NCI-H187 treated with DMSO at 0.1 percent for 48 hours (cell line): Measurements from ENCODE around the gene FASTK.

Experiments used
- DNase-seq: peaks from one replicate; lab custom pipeline; 2025; lab: John Stamatoyannopoulos, UW

FASTK gene

DNA sequence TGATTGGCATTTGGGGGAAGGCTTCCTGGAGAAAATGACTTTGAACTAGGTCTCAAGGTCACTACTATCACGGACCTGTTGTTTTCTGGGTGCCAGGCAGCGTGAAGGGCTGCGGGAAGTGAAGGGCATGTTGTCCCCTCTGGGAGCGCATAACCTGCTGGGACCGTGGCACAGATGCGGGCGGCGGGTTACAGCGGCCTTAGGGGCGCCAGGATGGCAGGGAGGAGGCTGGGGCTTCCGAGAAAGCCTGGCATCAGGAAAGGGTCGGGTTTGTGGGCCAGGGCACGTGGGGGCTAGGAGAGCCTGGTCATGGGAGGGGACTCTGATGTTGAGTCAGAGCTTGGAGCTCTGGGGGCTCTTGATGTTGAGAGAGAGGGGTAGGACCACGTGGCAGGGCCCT lies 15.1 kb downstream of the FASTK start:
- no peak for DNase-seq

- no peak for DNase-seq
Observed at GRCh38 chr7:151064993-151065392, 15.6 kb downstream of the FASTK start.

DNA sequence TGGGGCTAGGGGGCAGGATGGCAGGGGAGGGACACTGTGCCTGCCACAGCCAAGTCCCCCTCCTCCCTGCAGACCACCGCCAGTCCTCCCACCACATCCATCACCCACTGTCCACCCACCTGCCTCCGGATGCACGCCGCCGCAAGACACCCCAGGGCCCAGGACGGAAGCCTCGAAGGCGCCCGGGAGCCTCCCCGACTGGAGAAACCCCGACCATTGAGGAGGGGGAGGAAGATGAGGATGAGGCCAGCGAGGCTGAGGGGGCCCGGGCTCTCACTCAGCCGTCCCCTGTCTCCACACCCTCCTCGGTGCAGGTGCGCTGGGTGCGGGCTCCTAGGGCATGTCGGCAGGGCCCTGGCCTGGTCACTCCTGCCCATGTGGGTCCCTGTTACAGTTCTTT lies 16.2 kb downstream of the FASTK start:
- no peak for DNase-seq

GRCh38 chr7:151063212-151063561 lies 17.4 kb downstream of the FASTK start:
- DNase-seq: no peak

- no peak for DNase-seq
Observed at GRCh38 chr7:151062399-151063211, 18.0 kb downstream of the FASTK start.

- DNase-seq: no peak
Observed at GRCh38 chr7:151062111-151062398, 18.6 kb downstream of the FASTK start.

DNA sequence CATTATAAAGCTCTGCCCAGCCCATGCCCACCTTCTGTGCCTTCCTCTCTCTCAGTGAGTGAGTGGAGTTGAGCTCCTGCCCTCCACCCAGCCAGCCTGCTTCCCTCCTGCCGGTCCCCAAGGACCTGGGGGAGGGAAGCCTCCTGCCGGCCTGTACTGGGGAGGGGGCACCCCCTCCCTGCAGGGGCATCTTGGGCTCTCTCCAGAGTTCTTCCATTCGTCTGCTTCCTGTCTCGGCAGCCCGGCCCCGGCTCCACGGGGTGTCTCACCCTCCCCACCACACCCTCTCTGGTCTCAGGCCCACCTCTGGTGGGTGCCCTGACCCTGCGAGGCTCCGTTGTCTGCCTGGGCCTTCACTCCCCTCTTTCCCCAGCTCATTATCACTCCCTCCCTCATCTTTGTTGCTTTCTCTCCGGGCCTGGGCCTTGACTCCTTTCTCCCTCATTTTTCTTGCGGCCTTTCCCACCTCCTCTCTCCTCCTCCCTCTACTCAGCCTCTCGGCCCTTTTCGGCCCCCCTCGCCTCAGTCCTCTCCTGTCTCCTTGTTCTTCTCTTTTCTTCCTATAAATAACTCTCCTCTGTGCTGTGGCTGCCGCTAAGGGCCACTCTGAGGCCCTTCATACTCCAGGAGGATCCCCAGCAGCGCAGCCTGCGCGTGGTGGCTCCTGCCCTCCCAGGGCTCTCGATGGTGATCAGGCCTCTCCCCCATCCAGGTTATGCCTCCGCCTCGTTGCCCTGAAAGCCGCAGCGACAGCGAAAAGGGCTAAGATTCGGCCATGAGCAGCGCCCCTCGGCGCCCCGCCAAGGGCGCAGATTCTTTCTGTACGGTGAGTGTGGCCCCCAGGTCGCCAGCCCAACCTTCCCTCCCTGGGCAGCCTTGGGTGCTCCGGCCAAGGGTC lies 19.1 kb downstream of the FASTK start:
- DNase-seq: peak; percentile 80

DNA sequence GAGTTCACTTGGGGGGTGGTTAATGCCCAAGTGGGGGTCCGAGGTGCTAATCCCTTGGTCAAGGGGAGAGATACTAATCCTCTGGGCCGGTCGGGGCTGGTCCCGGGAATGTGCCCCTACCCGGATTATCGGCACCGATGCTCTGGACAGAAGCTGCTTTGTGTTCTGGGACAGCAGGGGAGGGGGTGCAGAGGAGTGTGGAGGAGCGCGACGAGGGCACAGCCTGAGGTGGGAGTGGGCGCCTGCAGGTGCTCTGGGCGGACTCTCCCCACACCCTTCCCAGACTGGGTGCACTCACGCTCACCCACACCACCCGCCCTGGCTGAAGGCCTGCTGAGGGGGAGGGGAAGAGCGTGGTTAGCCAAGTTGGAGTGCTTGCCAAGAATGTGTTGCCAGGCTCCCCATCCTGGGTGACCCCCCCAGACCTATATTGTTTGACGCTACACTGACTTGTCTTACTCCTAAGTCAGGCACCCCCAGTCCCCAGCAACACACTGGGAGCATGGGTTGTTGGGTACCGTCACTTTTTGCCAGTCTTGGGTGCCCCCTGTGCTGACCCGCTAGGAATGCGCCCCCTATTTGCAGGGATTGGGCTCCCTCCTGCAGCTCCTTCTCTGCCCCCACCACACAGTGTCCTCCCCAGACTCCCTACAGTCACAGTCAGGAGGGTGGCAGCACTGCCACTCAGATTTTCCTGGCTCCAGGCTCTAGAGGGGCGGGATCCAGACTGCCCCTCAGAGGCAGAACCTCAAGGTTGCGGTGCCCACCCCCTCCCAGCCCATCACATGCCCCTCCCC lies 20.0 kb downstream of the FASTK start:
- no peak for DNase-seq

GRCh38 chr7:151060113-151060415 lies 20.5 kb downstream of the FASTK start:
- DNase-seq: no peak

DNA sequence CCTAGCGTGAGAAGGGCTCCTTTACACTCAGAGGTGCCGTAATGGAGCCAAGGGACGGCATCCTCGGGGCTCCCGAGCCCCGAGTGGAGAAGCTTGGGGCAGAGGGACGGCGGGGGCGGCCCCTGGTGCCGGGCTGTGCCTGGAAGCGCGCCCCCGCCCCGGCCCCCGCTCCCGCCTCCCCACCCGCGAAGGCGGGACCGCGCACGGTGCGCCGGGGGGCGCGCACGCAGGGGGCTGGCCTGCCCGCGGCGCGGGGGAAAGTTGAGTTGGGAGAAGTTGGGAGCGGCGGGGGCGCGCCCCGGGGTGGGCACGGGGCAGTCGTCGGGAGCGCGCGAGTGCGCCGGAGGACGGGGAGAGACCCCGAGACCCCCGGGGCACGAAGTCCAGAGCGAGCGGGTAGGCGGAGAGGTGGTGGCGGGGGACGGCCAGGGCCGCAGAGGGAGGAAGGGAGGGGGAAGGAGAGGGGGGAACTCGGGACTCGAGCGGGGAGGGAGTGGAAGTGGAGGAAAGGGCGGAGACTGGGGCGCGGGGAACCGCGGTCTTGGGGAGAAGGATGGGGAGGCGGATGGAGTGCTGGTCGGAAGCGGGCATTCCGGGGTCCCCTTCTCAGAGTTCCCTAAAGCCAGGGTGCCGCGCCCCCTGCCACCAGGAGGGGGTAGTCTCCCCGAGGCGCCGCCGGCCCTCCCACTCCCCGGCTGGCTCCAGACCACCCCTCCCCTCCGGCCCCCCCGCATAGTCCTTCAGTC lies 21.1 kb downstream of the FASTK start, which contains the start of gene SLC4A2:
SLC4A2 (plus strand) TSS at position 223 of the 746 bp plus-strand sequence. CDS start 2,399 bp downstream, outside the sequence.
- DNase-seq: no peak

GRCh38 chr7:151058781-151059366 lies 21.7 kb downstream of the FASTK start:
- DNase-seq: no peak

DNA sequence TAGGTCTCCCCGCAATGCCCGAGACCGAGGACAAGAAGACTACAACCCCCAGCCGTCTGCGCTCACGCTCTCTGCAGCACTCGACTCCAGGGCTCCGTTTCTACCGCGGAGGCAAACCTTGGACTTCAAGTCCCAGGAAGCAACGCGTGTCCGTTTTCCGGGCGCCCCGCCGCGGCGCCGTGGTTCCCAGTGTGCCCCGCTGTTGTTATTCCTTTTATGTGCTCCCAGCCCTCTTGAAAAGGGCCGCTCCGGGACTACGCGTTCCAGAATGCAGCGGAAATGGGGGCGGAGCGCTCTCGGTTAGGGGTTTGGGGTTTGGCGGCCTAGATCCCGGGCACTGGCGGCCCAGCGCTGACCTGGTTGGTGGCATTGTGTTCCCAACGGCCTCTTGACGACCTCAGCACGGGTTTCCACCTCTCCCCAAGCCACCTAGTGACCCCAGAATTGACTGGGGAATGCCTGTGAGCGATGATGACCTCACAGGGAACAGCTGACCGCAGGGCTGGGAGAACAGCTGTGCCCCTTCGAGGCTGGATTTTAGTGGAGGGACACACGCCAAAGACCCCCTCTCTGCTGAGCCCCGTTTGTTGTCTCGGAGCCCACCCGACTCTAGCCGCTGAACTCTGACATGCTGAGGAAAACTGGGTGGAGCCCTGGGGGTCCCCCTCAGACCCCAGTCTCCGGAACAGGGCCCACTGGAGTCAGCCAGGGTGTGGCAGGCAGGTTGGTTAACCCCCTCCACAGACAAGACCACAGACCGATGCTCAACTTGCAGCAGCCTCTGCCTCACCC lies 22.4 kb downstream of the FASTK start:
- peak; percentile 99 for DNase-seq

DNA sequence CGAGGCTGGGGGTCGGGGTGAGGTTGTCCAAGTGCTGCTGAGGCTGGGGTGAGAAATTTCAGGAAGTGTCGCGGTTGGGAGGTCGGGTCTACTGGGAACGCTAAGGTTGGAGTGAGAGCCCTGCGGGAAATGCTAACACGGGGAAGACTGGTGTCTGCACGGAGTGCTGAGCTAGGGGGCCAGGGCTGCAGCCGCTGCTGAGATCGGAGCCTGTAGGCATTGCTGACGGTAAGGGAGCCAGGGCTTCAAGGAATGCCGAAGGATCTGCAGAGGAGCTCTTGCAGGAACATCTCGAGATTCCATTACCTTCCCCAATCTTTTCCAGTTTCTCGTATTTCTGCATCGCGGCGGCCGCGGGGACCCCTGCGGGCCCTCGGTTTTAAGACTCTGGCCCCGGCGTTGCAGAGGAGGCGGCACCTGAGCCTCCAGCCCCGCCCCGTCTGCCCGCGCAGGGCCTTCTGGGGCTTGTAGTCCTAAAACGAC lies 23.1 kb downstream of the FASTK start, which contains the start of gene CDK5:
CDK5 (minus strand) TSS at position 392 of the 483 bp plus-strand sequence; CDS start at position 343, 49 bp downstream.
- no peak for DNase-seq

GRCh38 chr7:151056666-151057505 lies 23.7 kb downstream of the FASTK start:
- no peak for DNase-seq

DNA sequence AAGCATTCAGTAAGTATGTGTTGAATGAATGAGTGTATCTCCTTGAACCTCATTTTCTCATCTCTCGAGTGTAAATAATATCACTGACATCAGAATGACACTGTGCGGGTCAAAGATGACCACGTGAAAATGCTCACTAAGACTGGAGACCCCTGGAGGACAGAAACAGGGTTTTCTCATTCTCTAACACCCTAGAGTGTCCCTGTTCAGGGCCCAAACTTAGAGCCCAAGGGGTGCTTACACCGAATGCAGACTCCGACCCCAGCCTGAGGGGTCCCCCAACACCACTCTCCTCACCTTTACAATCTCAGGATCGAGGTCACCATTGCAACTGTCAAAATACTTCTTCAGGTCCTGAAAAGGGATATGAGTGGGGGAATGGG lies 24.3 kb downstream of the FASTK start:
- no peak for DNase-seq

DNA sequence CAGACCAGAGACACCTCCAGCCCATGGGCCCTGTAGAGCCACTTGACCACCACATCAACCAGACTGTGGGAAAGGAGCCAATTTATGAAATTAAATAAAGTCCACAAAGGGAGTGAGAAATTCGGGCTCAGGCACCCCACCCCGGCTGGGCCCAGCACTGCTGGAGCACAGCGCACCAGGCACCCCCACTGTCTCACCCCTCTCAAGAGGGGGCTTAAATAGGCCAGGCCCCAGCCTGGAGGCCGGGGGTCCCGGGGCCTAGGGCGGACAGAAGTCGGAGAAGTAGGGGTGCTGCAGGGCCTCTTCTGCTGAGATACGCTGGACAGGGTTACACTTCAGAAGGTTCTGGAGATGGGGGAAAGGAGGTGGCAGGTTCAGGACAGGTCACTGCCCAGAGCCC lies 26.9 kb downstream of the FASTK start:
- DNase-seq: no peak

DNA sequence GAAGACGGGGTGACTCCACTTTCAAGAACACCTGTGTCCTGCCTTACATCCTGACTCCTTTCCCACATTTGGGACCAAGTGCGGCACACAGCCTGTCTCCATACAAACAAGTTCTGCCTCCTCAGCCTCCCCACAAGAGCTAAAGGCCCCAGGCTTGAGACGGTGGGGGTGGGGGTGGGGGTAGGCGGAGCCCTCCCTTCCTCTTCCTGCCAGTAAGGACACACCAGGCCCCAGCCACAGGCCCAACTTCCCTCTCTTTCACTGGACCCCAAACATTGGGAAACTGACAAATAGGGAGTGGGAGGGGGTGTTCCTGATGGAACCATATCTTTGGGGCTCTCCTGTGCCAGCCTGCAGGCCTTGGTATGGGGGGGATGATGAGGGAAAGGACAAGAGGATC lies 27.5 kb downstream of the FASTK start:
- DNase-seq: no peak

DNA sequence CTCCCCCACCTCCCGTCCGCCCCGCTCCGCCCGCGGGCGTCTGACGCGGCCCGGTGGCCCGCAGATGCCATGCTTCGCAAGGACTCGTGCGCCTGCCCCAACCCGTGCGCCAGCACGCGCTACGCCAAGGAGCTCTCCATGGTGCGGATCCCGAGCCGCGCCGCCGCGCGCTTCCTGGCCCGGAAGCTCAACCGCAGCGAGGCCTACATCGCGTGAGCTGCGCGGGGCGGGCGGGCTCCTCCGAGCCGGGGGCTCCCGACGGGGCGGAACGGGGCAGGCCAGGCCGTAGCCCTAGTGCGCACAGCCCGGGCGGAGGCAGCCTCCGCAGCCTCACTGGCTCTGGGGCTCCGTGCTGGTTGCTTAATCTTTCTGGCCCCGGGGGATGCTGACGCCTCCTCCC lies 29.5 kb downstream of the FASTK start:
- DNase-seq: no peak

- DNase-seq: no peak
Observed at GRCh38 chr7:151048911-151049463, 31.6 kb downstream of the FASTK start.
